ENCODE data around the gene STAC3.

- peak; percentile 16 for TF ChIP-seq SUZ12 (IDR thresholded peaks at IDR 0.05; ENCODE audit: extremely low read depth, insufficient read depth, insufficient read length)
- TF ChIP-seq YY1 (IDR thresholded peaks at IDR 0.05; ENCODE audit: insufficient read depth, insufficient read length) = no peak
- no peak for TF ChIP-seq ZNF274 (IDR thresholded peaks at IDR 0.05; ENCODE audit: low read depth, low read length)
Observed at GRCh38 chr12:57219205-57219992, 31.6 kb downstream of the STAC3 start.

Data from NT2/D1 (cell line).